OCI-LY7 (cell line): ENCODE results near the gene SMYD3.

Experiments used
- CTCF ChIP-seq: fragments of 200-600 bp; sonication (generic); conservative IDR thresholded peaks from 2 replicates; pipeline ENCODE4 v1.5.1; 2014; ENCODE audit warnings: mild to moderate bottlenecking, antibody characterized with exemption, low read length, moderate library complexity, mixed read lengths
- EZH2phosphoT487 ChIP-seq: fragments of 200-600 bp; sonication (generic); IDR thresholded peaks from 2 replicates; pipeline ENCODE4 v1.6.1; 2018; ENCODE audit warnings: low read depth, borderline replicate concordance, mild to moderate bottlenecking, mixed run types, antibody characterized with exemption, low read length, moderate library complexity, mixed read lengths

GRCh38 chr1:245968775-245969174, 538.3 kb downstream of the SMYD3 start:
- TF ChIP-seq CTCF (no peak), EZH2phosphoT487 (no peak)
